GM23248 (cell line): ENCODE data around the gene TPRG1L. TPM values are rescaled to one million over a fixed set of nuclear protein-coding genes. Genes with fewer than 3 reads are reported as not detected.

ENCODE experiments used
- DNase-seq: peaks from one replicate; pipeline ENCODE4 v3.0.0-alpha.2; 2015
- H2AFZ ChIP-seq: fragments of 200-600 bp; sonication (generic); 2 replicates; pipeline ENCODE4 v1.6.1; 2016; ENCODE audit warnings: antibody characterized with exemption
- H3F3A ChIP-seq: fragments of 200-600 bp; sonication (generic); 2 replicates; pipeline ENCODE4 v1.6.1; 2016; ENCODE audit warnings: mild to moderate bottlenecking, antibody characterized with exemption, mixed run types; ENCODE audit not compliant: insufficient read depth
- H3K27ac ChIP-seq: fragments of 200-600 bp; sonication (generic); 2 replicates; pipeline ENCODE4 v1.5.1; 2016; ENCODE audit warnings: mild to moderate bottlenecking
- H3K27me3 ChIP-seq: fragments of 200-600 bp; sonication (generic); replicated peaks from 2 replicates; pipeline ENCODE4 v1.6.1; 2016; ENCODE audit warnings: mild to moderate bottlenecking; ENCODE audit not compliant: insufficient read depth
- H3K36me3 ChIP-seq: fragments of 200-600 bp; sonication (generic); 2 replicates; pipeline ENCODE4 v1.6.1; 2016; ENCODE audit warnings: low read depth, mild to moderate bottlenecking
- H3K4me1 ChIP-seq: fragments of 200-600 bp; sonication (generic); 2 replicates; pipeline ENCODE4 v1.6.1; 2016; ENCODE audit warnings: mild to moderate bottlenecking; ENCODE audit not compliant: insufficient read depth
- H3K4me2 ChIP-seq: fragments of 200-600 bp; sonication (generic); one replicate; pipeline ENCODE4 v1.6.1; 2016; ENCODE audit warnings: mild to moderate bottlenecking; ENCODE audit not compliant: unreplicated experiment
- H3K4me3 ChIP-seq: fragments of 200-600 bp; sonication (generic); 2 replicates; pipeline ENCODE4 v1.5.1; 2016; ENCODE audit warnings: mild to moderate bottlenecking
- H3K79me2 ChIP-seq: fragments of 200-600 bp; sonication (generic); 2 replicates; pipeline ENCODE4 v1.6.1; 2016; ENCODE audit warnings: mild to moderate bottlenecking; ENCODE audit not compliant: insufficient read depth
- H3K9ac ChIP-seq: fragments of 200-600 bp; sonication (generic); 2 replicates; pipeline ENCODE4 v1.6.1; 2016; ENCODE audit warnings: mild to moderate bottlenecking
- H3K9me2 ChIP-seq: fragments of 200-600 bp; sonication (generic); 2 replicates; pipeline ENCODE4 v1.6.1; 2016; ENCODE audit warnings: mixed run types, mild to moderate bottlenecking, moderate library complexity; ENCODE audit not compliant: insufficient read depth
- H3K9me3 ChIP-seq: fragments of 200-600 bp; sonication (generic); one replicate; pipeline ENCODE4 v1.6.1; 2017; ENCODE audit warnings: low read depth
- H4K20me1 ChIP-seq: fragments of 200-600 bp; sonication (generic); 2 replicates; pipeline ENCODE4 v1.6.0; 2016; ENCODE audit not compliant: insufficient read depth
- EZH2 ChIP-seq: fragments of 200-600 bp; sonication (generic); IDR thresholded peaks from 2 replicates; pipeline ENCODE4 v1.6.1; 2018; ENCODE audit warnings: antibody characterized with exemption, mild to moderate bottlenecking; ENCODE audit not compliant: insufficient read depth, poor library complexity, severe bottlenecking
- EZH2phosphoT487 ChIP-seq: fragments of 200-600 bp; sonication (generic); IDR thresholded peaks from 2 replicates; pipeline ENCODE4 v1.6.1; 2018; ENCODE audit warnings: antibody characterized with exemption, moderate library complexity, mild to moderate bottlenecking, low read depth; ENCODE audit not compliant: insufficient read depth
- WGBS, 2 experiments: methylation state at CpG; one replicate each; pipeline ENCODE4 v1.1.6; 2015 to 2017; ENCODE audit warnings: low lambda C conversion rate in 2 of 2, low coverage in 1 of 2; ENCODE audit errors: missing lambda C conversion rate in 2 of 2; 5-methylcytosine and 5-hydroxymethylcytosine counted together
- in situ Hi-C: fragments of 300-500 bp; cut with MboI; formaldehyde crosslinking; loops from 2 replicates; pipeline ENCODE4 v1.15.0; 2020
- polyA plus RNA-seq: library from polyadenylated mRNA; unstranded; fragments of >200 nt; fragmentation: Nextera tagmentation; extraction: Ambion mirVana; gene quantifications from 2 replicates; pipeline ENCODE4 v1.2.1, GENCODE V29; 2016
- total RNA-seq: library from RNA; depleted of rRNA; stranded (reverse); fragments of >200 nt; shearing (Covaris generic); gene quantifications from 2 replicates; pipeline ENCODE4 v1.2.3, GENCODE V29; 2014

The TPRG1L gene
- total and polyA plus RNA-seq, 2 experiments from 2014 or later = 30.7 to 30.9 TPM

GRCh38 chr1:3623441-3624199 lies 1.2 kb upstream of the TPRG1L start:
- no peaks in the 10 kb centered on the region for H3F3A ChIP-seq
- peak overlapping the region; percentile 81 for H3K4me2 ChIP-seq
- peaks cover 25% of the 10 kb centered on the region for H3K79me2 ChIP-seq
- H2AFZ ChIP-seq = peak overlapping the region; percentile 98
- peak; percentile 41 for DNase-seq
- H3K27ac ChIP-seq = peak overlapping the region; percentile 65
- TF ChIP-seq EZH2phosphoT487 (no peak), EZH2 (no peak)
- peaks cover 14% of the 10 kb centered on the region; the same call in 1 of the 2 replicates for H3K4me1 ChIP-seq
- H3K9me2 ChIP-seq = no peaks in the 10 kb centered on the region
- H3K9ac ChIP-seq = peak overlapping the region; percentile 86
- H3K36me3 ChIP-seq = 0 out of 2 replicates have a peak, but pooled peaks cover 4% of the 10 kb centered on the region
- peak overlapping the region; percentile 97 for H3K4me3 ChIP-seq
- H3K27me3 ChIP-seq = no peaks in the 10 kb centered on the region
- in situ Hi-C loops = loop anchor here (10.0 kb wide), 1 partner anchor 139 kb away; no protein-coding TSS in a partner anchor
- H4K20me1 ChIP-seq = no peaks in the 10 kb centered on the region
- 17 to 19% methylated on average over 23 of the region's 23 CpGs for WGBS, 2 experiments
- H3K9me3 ChIP-seq = no peaks in the 10 kb centered on the region

GRCh38 chr1:3625151-3625907 lies 514 bp downstream of the TPRG1L start:
- in situ Hi-C loops = loop anchor here (10.0 kb wide), 1 partner anchor 141 kb away; no protein-coding TSS in a partner anchor
- peak overlapping the region; percentile 75 for H3K4me2 ChIP-seq
- peaks cover 25% of the 10 kb centered on the region for H3K79me2 ChIP-seq
- peak; percentile 70 for DNase-seq
- WGBS, 2 experiments = 1 to 2% methylated on average over 26 to 39 of the region's 71 CpGs
- no peaks in the 10 kb centered on the region for H4K20me1 ChIP-seq
- peaks cover 14% of the 10 kb centered on the region; the same call in 1 of the 2 replicates for H3K4me1 ChIP-seq
- H3K9me3 ChIP-seq = no peaks in the 10 kb centered on the region
- peak overlapping the region; percentile 61 for H3K9ac ChIP-seq
- H3K36me3 ChIP-seq = 0 out of 2 replicates have a peak, but pooled peaks cover 4% of the 10 kb centered on the region
- no peaks in the 10 kb centered on the region for H3K27me3 ChIP-seq
- no peak for TF ChIP-seq EZH2phosphoT487
- TF ChIP-seq EZH2 = no peak
- H2AFZ ChIP-seq = peak overlapping the region; percentile 52; the same call in 1 of the 2 replicates
- no peaks in the 10 kb centered on the region for H3F3A ChIP-seq
- H3K4me3 ChIP-seq = peak overlapping the region; percentile 97
- H3K27ac ChIP-seq = no peak overlapping the region
- H3K9me2 ChIP-seq = no peaks in the 10 kb centered on the region

- H3K9ac ChIP-seq = peak overlapping the region; percentile 61
- no peaks in the 10 kb centered on the region for H3K27me3 ChIP-seq
- no peaks in the 10 kb centered on the region for H3K9me3 ChIP-seq
- peak overlapping the region; percentile 75 for H3K4me2 ChIP-seq
- H4K20me1 ChIP-seq = no peaks in the 10 kb centered on the region
- TF ChIP-seq EZH2phosphoT487 (no peak), EZH2 (no peak)
- DNase-seq = peak; percentile 13
- H3K36me3 ChIP-seq = 0 out of 2 replicates have a peak, but pooled peaks cover 4% of the 10 kb centered on the region
- peaks cover 25% of the 10 kb centered on the region for H3K79me2 ChIP-seq
- in situ Hi-C loops = loop anchor here (10.0 kb wide), 1 partner anchor 141 kb away; no protein-coding TSS in a partner anchor
- no peak overlapping the region for H3K27ac ChIP-seq
- peaks cover 14% of the 10 kb centered on the region; the same call in 1 of the 2 replicates for H3K4me1 ChIP-seq
- H3F3A ChIP-seq = no peaks in the 10 kb centered on the region
- H3K9me2 ChIP-seq = no peaks in the 10 kb centered on the region
- WGBS, 2 experiments = 52 to 55% methylated on average over 4 of the region's 4 CpGs
- no peak overlapping the region for H2AFZ ChIP-seq
- H3K4me3 ChIP-seq = peak overlapping the region; percentile 97
These were observed 1.2 kb downstream of the TPRG1L start for GRCh38 chr1:3626025-3626424.

- H3K36me3 ChIP-seq = 0 out of 2 replicates have a peak, but pooled peaks cover 4% of the 10 kb centered on the region
- H3F3A ChIP-seq = no peaks in the 10 kb centered on the region
- no peak overlapping the region for H3K4me3 ChIP-seq
- in situ Hi-C loops = loop anchor here (10.0 kb wide), 1 partner anchor 143 kb away; no protein-coding TSS in a partner anchor
- TF ChIP-seq EZH2phosphoT487 = no peak
- no peak for TF ChIP-seq EZH2
- H3K79me2 ChIP-seq = peaks cover 25% of the 10 kb centered on the region
- H3K9ac ChIP-seq = no peak overlapping the region
- no peaks in the 10 kb centered on the region for H3K27me3 ChIP-seq
- no peak overlapping the region for H2AFZ ChIP-seq
- 94 to 96% methylated on average over 26 of the region's 26 CpGs for WGBS, 2 experiments
- no peaks in the 10 kb centered on the region for H4K20me1 ChIP-seq
- H3K4me2 ChIP-seq = no peak overlapping the region
- no peaks in the 10 kb centered on the region for H3K9me2 ChIP-seq
- H3K4me1 ChIP-seq = peaks cover 14% of the 10 kb centered on the region; the same call in 1 of the 2 replicates
- H3K9me3 ChIP-seq = no peaks in the 10 kb centered on the region
- H3K27ac ChIP-seq = no peak overlapping the region
- no peak for DNase-seq
These were observed 2.9 kb downstream of the TPRG1L start for GRCh38 chr1:3627515-3628253.
